GM21526 (cell line): ENCODE measurements around the gene UBE2L3.
"Not testable (repeated sequence)": the region's sequence is repeated elsewhere in the genome, so short reads cannot be mapped to it uniquely, and the experiment has no call there.

Source experiments
- ATAC-seq: cut with Tn5 transposase; IDR thresholded peaks from one replicate; pipeline ENCODE4 v1.9.1; 2021; ENCODE audit warnings: moderate library complexity; ENCODE audit not compliant: unreplicated experiment, low FRiP score

The UBE2L3 gene

GRCh38 chr22:21598302-21598701 is 30.8 kb downstream of the UBE2L3 start:
- ATAC-seq: no peak

GRCh38 chr22:21599053-21599893 is 31.8 kb downstream of the UBE2L3 start:
- ATAC-seq: no peak

- ATAC-seq: no peak
Measured at GRCh38 chr22:21602579-21602978, 35.1 kb downstream of the UBE2L3 start.

GRCh38 chr22:21603973-21604372 is 36.5 kb downstream of the UBE2L3 start:
- no peak for ATAC-seq

- ATAC-seq: no peak
Measured at GRCh38 chr22:21605887-21606564, 38.5 kb downstream of the UBE2L3 start.

GRCh38 chr22:21606775-21607174 is 39.3 kb downstream of the UBE2L3 start:
- ATAC-seq: no peak

- not testable (repeated sequence) for ATAC-seq
Measured at GRCh38 chr22:21609556-21610157, 42.1 kb downstream of the UBE2L3 start.

GRCh38 chr22:21611210-21611977 is 43.9 kb downstream of the UBE2L3 start:
- ATAC-seq: no peak

GRCh38 chr22:21612858-21613257 is 45.3 kb downstream of the UBE2L3 start:
- no peak for ATAC-seq

- no peak for ATAC-seq
Measured at GRCh38 chr22:21613553-21614233, 46.2 kb downstream of the UBE2L3 start.

- ATAC-seq: no peak
Measured at GRCh38 chr22:21615731-21616130, 48.2 kb downstream of the UBE2L3 start.

- ATAC-seq: not testable (repeated sequence)
Measured at GRCh38 chr22:21617337-21617736, 49.8 kb downstream of the UBE2L3 start.

GRCh38 chr22:21621025-21621424 is 53.5 kb downstream of the UBE2L3 start:
- ATAC-seq: no peak

- ATAC-seq: no peak
Measured at GRCh38 chr22:21622011-21622918, 54.8 kb downstream of the UBE2L3 start.

- ATAC-seq: no peak
Measured at GRCh38 chr22:21622919-21623647, 55.6 kb downstream of the UBE2L3 start.

GRCh38 chr22:21623648-21623970 is 56.1 kb downstream of the UBE2L3 start:
- ATAC-seq: no peak

GRCh38 chr22:21624120-21624879 is 56.8 kb downstream of the UBE2L3 start:
- ATAC-seq: no peak
